ENCODE measurements around the gene VAMP2.

The VAMP2 gene

GRCh38 chr17:8146381-8147140, 16.2 kb downstream of the VAMP2 start:
- TF ChIP-seq CTCF (conservative IDR thresholded peaks at IDR 0.05; ENCODE audit: low read depth), result no peak
- ChIA-PET CTCF (no interaction called here), POLR2A (ENCODE audit: low non-redundant PET) (no interaction called here)
- DNase-seq (ENCODE audit: low spot score), result no peak
- peak overlapping the region; percentile 98 for H3K27ac ChIP-seq

GRCh38 chr17:8145811-8146210, 16.9 kb downstream of the VAMP2 start:
- CTCF ChIA-PET, result no interaction called here
- POLR2A ChIA-PET (ENCODE audit: low non-redundant PET), result no interaction called here
- no peak for DNase-seq (ENCODE audit: low spot score)
- no peak for TF ChIP-seq CTCF (conservative IDR thresholded peaks at IDR 0.05; ENCODE audit: low read depth)
- peak overlapping the region; percentile 98 for H3K27ac ChIP-seq

- no peak for TF ChIP-seq CTCF (conservative IDR thresholded peaks at IDR 0.05; ENCODE audit: low read depth)
- peak overlapping the region; percentile 98 for H3K27ac ChIP-seq
- DNase-seq (ENCODE audit: low spot score), result no peak
- ChIA-PET POLR2A (ENCODE audit: low non-redundant PET) (interaction anchor here (0.9 kb wide), 1 partner anchor 65 kb away, joined by 4 read pairs; the partner anchor contains the start of gene AURKB), CTCF (interaction anchor here (0.6 kb wide), 1 partner anchor 98 kb away, joined by 3 read pairs; no protein-coding TSS in a partner anchor)
These were observed 18.1 kb downstream of the VAMP2 start for GRCh38 chr17:8144401-8145231.

- no peak for DNase-seq (ENCODE audit: low spot score)
- CTCF ChIA-PET, result interaction anchor here (0.6 kb wide), 1 partner anchor 99 kb away, joined by 3 read pairs; no protein-coding TSS in a partner anchor
- POLR2A ChIA-PET (ENCODE audit: low non-redundant PET), result interaction anchor here (0.9 kb wide), 1 partner anchor 66 kb away, joined by 4 read pairs; the partner anchor contains the start of gene AURKB
- peak overlapping the region; percentile 98 for H3K27ac ChIP-seq
- TF ChIP-seq CTCF (conservative IDR thresholded peaks at IDR 0.05; ENCODE audit: low read depth), result no peak
These were observed 19.0 kb downstream of the VAMP2 start for GRCh38 chr17:8143581-8144400.

GRCh38 chr17:8142887-8143580, 19.7 kb downstream of the VAMP2 start:
- TF ChIP-seq CTCF (conservative IDR thresholded peaks at IDR 0.05; ENCODE audit: low read depth), result no peak
- POLR2A ChIA-PET (ENCODE audit: low non-redundant PET), result interaction anchor here (0.9 kb wide), 1 partner anchor 67 kb away, joined by 4 read pairs; the partner anchor contains the start of gene AURKB
- CTCF ChIA-PET, result no interaction called here
- no peak for DNase-seq (ENCODE audit: low spot score)
- peak overlapping the region; percentile 98 for H3K27ac ChIP-seq

Data from RWPE1 (cell line).